GM19324 (cell line): ENCODE measurements around the gene SEPTIN6.

Experiments used
- ATAC-seq: cut with Tn5 transposase; IDR thresholded peaks from one replicate; pipeline ENCODE4 v1.9.1; 2021; ENCODE audit warnings: mild to moderate bottlenecking, moderate library complexity; ENCODE audit not compliant: unreplicated experiment, low FRiP score

SEPTIN6 gene

DNA sequence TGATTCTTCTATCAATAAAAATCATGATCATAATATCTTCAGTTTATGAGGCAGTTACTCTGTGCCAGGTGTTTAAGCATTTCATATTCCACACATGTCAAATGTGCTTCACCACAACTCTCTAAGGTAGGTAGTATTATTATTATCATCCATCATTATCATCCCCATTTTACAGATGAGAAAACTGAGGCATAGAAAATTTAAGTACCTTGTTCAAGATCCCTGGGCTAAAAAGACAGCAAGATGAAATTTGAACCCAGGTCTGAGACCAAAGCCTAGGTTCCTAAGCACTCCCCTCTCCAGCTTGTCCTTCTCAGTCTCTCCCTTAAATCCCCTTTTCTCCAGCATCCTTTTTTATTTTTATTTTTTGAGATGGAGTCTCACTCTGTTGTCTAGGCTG, 33.4 kb downstream of the SEPTIN6 start:
- ATAC-seq, result no peak

DNA sequence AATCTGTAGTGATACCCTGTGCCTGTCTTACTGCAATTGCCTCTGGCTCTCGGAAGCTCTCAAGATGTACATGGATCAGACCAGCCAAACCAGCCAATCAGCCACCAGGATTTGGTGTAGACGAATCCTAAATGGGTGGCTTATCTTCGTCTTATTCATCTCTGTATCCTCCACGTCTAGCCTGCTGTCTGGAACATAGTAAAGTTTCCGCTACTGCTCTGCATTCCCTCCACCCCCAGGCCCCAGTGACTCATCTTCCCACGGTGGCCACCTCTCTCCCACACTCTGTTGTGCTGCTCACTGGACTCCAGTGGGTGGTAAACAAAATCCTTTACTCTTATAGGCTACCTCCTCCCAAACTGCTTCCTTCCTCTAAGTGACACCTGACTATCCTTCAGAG, 37.8 kb downstream of the SEPTIN6 start:
- ATAC-seq, result no peak

DNA sequence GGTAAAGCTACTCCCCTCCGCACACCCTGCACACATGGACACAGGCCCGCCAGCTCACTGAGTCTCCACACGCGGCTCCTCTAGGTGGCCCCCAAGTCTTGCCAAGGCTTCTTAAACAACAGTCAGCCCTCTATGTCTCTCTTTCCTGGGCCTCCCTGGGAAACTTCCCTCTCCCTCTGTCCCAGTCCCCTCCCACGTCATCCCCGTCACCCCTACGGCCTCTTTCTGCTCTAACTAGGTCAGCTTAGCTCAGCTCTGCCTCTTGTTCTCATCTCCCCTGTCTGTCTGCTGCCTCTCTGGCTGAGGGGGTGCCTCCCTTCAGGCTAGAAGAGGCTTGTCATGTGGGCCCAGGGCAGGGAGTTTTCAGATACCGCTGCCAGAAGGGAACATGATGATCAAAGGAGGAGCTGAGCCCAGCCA, 38.8 kb downstream of the SEPTIN6 start:
- ATAC-seq, result no peak

DNA sequence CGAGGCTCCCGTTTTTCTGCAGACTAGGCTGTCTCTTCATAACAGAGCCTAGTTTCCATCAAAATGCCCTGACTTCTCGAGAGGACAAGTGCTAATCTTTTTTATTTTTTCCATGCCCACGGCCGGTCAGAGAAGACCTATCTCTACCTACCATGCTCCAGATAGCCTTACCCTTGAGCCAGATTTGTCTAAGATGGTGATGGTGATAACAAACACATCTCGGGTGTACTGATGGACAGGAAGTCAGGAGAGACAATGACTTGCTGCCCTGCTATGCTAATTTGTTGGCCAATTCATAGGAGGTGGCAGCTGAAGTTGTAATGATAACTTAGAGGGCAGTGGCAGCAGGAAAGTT, 44.6 kb downstream of the SEPTIN6 start:
- ATAC-seq, result peak; percentile 18

DNA sequence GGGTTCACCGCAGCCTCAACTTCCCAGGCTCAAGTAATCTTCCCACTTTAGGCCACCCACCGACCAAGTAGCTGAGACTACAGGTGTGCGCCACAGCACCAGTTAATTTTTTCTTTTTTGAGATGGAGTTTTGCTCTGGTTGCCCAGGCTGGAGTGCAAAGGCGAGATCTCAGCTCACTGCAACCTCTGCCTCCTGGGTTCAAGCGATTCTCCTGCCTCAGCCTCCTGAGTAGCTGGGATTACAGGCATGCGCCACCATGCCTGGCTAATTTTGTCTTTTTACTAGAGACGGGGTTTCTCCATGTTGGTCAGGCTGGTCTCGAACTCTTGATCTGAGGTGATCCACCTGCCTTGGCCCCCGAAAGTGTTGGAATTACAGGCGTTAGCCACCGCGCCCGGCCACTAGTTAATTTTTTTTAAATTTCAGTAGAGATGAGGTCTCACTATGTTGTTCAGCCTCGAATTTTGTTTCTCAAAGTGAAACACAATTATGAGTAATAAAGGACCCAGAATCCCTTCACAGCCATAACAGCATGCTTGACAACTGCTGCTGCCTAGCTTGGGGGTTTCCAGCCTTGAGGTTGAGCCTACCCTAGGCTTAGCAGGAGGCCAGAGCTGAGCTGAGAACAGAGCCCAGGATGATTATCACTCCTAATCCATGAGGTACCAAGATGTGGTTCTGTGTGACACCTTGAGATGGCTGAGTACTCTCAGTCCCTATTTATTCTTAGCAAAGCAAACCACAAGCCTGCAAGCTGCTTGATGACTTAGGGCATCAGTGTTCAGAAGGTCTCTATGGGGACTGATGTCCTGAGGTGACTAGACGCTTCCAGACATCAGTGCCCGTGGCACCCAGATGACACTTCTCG, 45.2 kb downstream of the SEPTIN6 start:
- ATAC-seq, result peak; percentile 86

DNA sequence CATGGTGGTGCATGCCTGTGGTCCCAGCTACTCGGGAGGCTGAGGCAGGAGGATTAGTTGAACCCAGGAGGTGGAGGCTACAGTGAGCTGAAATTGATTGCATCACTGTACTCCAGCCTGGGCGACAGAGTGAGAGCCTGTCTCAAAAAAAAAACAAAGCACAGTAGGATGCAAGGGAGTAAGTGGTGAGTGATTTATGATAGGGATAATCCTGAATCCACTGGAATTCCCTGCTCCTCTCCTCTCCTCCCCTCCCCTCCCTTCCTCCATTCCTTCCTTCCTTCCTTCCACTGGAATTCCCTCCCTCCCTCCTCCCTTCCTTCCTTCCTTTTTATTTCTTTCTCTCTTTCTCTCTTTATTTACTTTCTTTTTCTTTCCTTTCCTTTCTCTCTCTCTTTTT, 45.9 kb downstream of the SEPTIN6 start:
- no peak for ATAC-seq

DNA sequence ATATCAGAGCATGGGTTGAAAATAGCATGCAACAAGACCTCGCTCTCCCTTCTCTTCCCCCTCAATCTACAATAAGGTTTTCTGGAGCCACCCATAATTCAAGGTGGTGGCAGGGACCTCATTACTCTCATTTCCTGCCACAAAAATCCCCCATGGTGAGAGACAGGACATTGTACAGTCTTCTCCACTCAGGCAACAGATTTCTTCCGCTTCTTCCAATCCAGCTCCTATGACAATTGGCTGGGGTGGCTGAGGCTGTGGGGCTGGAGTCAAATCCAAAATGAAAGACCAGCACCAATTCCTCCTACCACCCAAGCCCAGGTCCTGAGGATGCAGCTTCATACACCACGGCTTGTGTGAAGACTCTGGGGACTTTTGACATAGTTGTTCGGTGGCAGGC, 46.5 kb downstream of the SEPTIN6 start:
- ATAC-seq, result no peak

DNA sequence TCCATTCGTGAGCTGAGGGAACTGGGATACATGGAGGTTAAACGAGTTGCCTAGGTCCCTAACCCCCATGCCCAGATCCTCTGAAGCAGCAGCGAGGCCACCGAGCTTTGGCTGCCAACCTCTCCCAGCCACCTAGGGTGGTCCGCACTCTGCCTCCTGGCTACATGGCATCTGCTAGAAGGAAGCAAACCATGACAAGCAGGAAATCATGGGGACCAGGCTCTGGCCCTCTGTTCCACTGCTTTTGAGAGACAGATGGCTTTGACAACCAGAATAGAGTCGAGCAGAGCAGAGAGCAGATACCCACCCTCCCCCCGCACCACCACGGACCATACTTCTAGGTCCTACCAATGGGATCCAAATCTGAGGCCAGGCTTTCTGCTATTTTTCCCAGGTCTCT, 49.3 kb downstream of the SEPTIN6 start:
- ATAC-seq, result no peak
